Stimulated activated CD4-positive, alpha-beta T cell treated with anti-CD3 and anti-CD28 coated beads, TNF-alpha, amount 100 ng/mL, for 4 hours (primary cell): ENCODE data around the gene CACNA1G.

Source experiments
- DNase-seq, 3 experiments: peaks; one replicate each; pipeline ENCODE4 v3.0.0-alpha.2; 2020; ENCODE audit warnings: low read depth in 3 of 3

CACNA1G gene

GRCh38 chr17:50672831-50673551 is 112.5 kb downstream of the CACNA1G start:
- no peak for DNase-seq

- DNase-seq: no peak
These were observed 114.7 kb downstream of the CACNA1G start for GRCh38 chr17:50675190-50675589.

- no peak for DNase-seq
These were observed 115.1 kb downstream of the CACNA1G start for GRCh38 chr17:50675627-50676026.

GRCh38 chr17:50676065-50676975 is 115.8 kb downstream of the CACNA1G start:
- DNase-seq: no peak
